NCI-H187 treated with DMSO at 0.1 percent for 48 hours (cell line): ENCODE data around the gene BRSK2.
"Not testable (repeated sequence)": the region's sequence is repeated elsewhere in the genome, so short reads cannot be mapped to it uniquely, and the experiment has no call there.

ENCODE experiments used
- DNase-seq: peaks from one replicate; lab custom pipeline; 2025; lab: John Stamatoyannopoulos, UW

BRSK2 gene

GRCh38 chr11:1409852-1410125 is 20.1 kb downstream of the BRSK2 start:
- not testable (repeated sequence) for DNase-seq

GRCh38 chr11:1410366-1411291 is 20.9 kb downstream of the BRSK2 start:
- DNase-seq: no peak

- DNase-seq: no peak
Measured at GRCh38 chr11:1411301-1411700, 21.6 kb downstream of the BRSK2 start.

- DNase-seq: not testable (repeated sequence)
Measured at GRCh38 chr11:1411739-1412138, 22.0 kb downstream of the BRSK2 start.

GRCh38 chr11:1412377-1413095 is 22.8 kb downstream of the BRSK2 start:
- no peak for DNase-seq

- DNase-seq: no peak
Measured at GRCh38 chr11:1414650-1415049, 24.9 kb downstream of the BRSK2 start.

GRCh38 chr11:1415631-1416030 is 25.9 kb downstream of the BRSK2 start:
- no peak for DNase-seq

GRCh38 chr11:1418192-1418795 is 28.6 kb downstream of the BRSK2 start:
- DNase-seq: not testable (repeated sequence)

GRCh38 chr11:1419811-1420210 is 30.1 kb downstream of the BRSK2 start:
- no peak for DNase-seq

GRCh38 chr11:1421291-1421690 is 31.6 kb downstream of the BRSK2 start:
- DNase-seq: no peak

- no peak for DNase-seq
Measured at GRCh38 chr11:1422481-1422880, 32.7 kb downstream of the BRSK2 start.

GRCh38 chr11:1422981-1423380 is 33.2 kb downstream of the BRSK2 start:
- no peak for DNase-seq

- not testable (repeated sequence) for DNase-seq
Measured at GRCh38 chr11:1423406-1423805, 33.7 kb downstream of the BRSK2 start.

GRCh38 chr11:1425006-1425405 is 35.3 kb downstream of the BRSK2 start:
- DNase-seq: no peak

GRCh38 chr11:1425439-1425838 is 35.7 kb downstream of the BRSK2 start:
- DNase-seq: no peak

- no peak for DNase-seq
Measured at GRCh38 chr11:1428762-1429316, 39.1 kb downstream of the BRSK2 start.

GRCh38 chr11:1433568-1433967 is 43.8 kb downstream of the BRSK2 start:
- no peak for DNase-seq

GRCh38 chr11:1433977-1434640 is 44.4 kb downstream of the BRSK2 start:
- DNase-seq: no peak

GRCh38 chr11:1435479-1435819 is 45.7 kb downstream of the BRSK2 start:
- DNase-seq: not testable (repeated sequence)

GRCh38 chr11:1435820-1436467 is 46.2 kb downstream of the BRSK2 start:
- DNase-seq: no peak

GRCh38 chr11:1436468-1437039 is 46.8 kb downstream of the BRSK2 start:
- no peak for DNase-seq
